HCEC 1CT (cell line): ENCODE measurements around the gene JMJD1C.
A peak's percentile ranks its signal among the peaks of the same experiment; 100 is the strongest.
"Not testable (repeated sequence)": the region's sequence is repeated elsewhere in the genome, so short reads cannot be mapped to it uniquely, and the experiment has no call there.

Experiments used
- DNase-seq: peaks from one replicate; pipeline ENCODE4 v3.0.0-alpha.2; 2017

JMJD1C gene

GRCh38 chr10:63256009-63256773 lies 209.6 kb downstream of the JMJD1C start:
- DNase-seq: no peak

- no peak for DNase-seq
Measured at GRCh38 chr10:63255316-63255715, 210.5 kb downstream of the JMJD1C start.

GRCh38 chr10:63253040-63253439 lies 212.7 kb downstream of the JMJD1C start:
- no peak for DNase-seq

- no peak for DNase-seq
Measured at GRCh38 chr10:63252095-63252762, 213.5 kb downstream of the JMJD1C start.

- DNase-seq: no peak
Measured at GRCh38 chr10:63250032-63250431, 215.7 kb downstream of the JMJD1C start.

- DNase-seq: peak; percentile 60
Measured at GRCh38 chr10:63247771-63248170, 218.0 kb downstream of the JMJD1C start.

- DNase-seq: peak; percentile 25
Measured at GRCh38 chr10:63246356-63246755, 219.4 kb downstream of the JMJD1C start.

GRCh38 chr10:63241841-63242281 lies 223.9 kb downstream of the JMJD1C start:
- DNase-seq: no peak

- DNase-seq: no peak
Measured at GRCh38 chr10:63240807-63241206, 225.0 kb downstream of the JMJD1C start.

GRCh38 chr10:63238501-63238900 lies 227.3 kb downstream of the JMJD1C start:
- no peak for DNase-seq

- no peak for DNase-seq
Measured at GRCh38 chr10:63237396-63237795, 228.4 kb downstream of the JMJD1C start.

GRCh38 chr10:63236113-63236935 lies 229.5 kb downstream of the JMJD1C start:
- peak; percentile 93 for DNase-seq

- not testable (repeated sequence) for DNase-seq
Measured at GRCh38 chr10:63235136-63235535, 230.6 kb downstream of the JMJD1C start.

GRCh38 chr10:63229161-63229560 lies 236.6 kb downstream of the JMJD1C start:
- DNase-seq: no peak

- DNase-seq: no peak
Measured at GRCh38 chr10:63228237-63228636, 237.5 kb downstream of the JMJD1C start.

GRCh38 chr10:63227207-63227895 lies 238.4 kb downstream of the JMJD1C start:
- DNase-seq: peak; percentile 58

- DNase-seq: no peak
Measured at GRCh38 chr10:63224241-63224640, 241.5 kb downstream of the JMJD1C start.

- DNase-seq: no peak
Measured at GRCh38 chr10:63221950-63222349, 243.8 kb downstream of the JMJD1C start.

- DNase-seq: no peak
Measured at GRCh38 chr10:63219749-63220148, 246.0 kb downstream of the JMJD1C start.

GRCh38 chr10:63217120-63217605 lies 248.6 kb downstream of the JMJD1C start:
- peak; percentile 64 for DNase-seq

GRCh38 chr10:63214571-63214970 lies 251.2 kb downstream of the JMJD1C start:
- no peak for DNase-seq

GRCh38 chr10:63213489-63213888 lies 252.3 kb downstream of the JMJD1C start:
- DNase-seq: no peak
